OCI-LY1 (cell line): Measurements from ENCODE around the gene DCAF7.

Experiments used
- CTCF ChIP-seq: fragments of 200-600 bp; sonication (generic), shearing (Covaris generic); IDR thresholded peaks from 2 replicates; pipeline ENCODE4 v1.5.1; 2017; ENCODE audit warnings: mild to moderate bottlenecking, antibody characterized with exemption, low read length, moderate library complexity, mixed read lengths
- EZH2 ChIP-seq: fragments of 200-600 bp; sonication (generic), shearing (Covaris generic); IDR thresholded peaks from 2 replicates; pipeline ENCODE4 v1.8.0; 2017; ENCODE audit warnings: borderline replicate concordance, mixed run types, mild to moderate bottlenecking, antibody characterized with exemption, low read length, moderate library complexity, mixed read lengths

- TF ChIP-seq CTCF, result no peak
- TF ChIP-seq EZH2, result no peak
Measured at GRCh38 chr17:63540590-63540989, 9.7 kb upstream of the DCAF7 start.
